TTC549 (cell line): ENCODE results near the gene MYL3.

Source experiments
- FAIRE-seq: peaks from 2 replicates; lab custom pipeline; 2012; peaks lifted over from hg19 to GRCh38; lab: Jason Lieb, UNC

Gene MYL3

DNA sequence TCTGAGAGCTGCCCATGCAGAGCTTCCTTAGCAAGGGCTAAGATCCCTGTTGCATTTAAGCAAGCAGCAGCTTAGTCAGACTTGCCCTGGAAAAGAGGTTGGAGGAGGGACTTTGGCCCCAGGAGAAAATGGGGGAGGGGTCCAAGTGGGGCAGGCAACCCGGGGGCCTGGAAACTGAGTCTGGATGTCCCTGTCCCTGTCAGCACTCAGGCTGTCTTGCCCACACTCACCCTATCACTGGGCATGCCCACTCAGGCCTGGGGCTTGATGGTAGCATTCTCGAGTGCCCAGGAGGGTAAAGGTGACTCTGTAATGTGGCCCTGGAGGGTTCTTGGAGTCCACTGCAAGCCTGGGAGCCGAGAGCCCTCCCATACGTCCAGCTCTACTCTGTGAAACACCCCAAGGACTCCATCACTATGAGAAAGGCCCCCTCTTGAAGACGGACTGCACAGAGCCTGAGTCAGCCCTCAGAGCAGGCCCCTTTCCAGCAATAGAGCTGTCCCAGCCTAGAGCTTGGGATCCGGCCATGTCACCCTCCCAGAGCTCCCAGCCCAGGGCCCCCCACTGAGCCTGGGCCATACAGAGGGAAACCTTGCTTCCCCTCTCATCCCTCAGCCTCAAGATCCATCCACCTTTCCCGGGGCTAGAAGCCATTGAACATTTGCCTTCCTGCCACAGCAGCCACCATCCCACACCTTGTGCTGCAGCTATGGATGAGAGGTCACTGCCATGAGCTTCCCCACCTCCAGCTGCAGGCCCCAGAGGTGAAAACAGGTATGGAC is 13.4 kb downstream of the MYL3 start:
- FAIRE-seq: no peak

DNA sequence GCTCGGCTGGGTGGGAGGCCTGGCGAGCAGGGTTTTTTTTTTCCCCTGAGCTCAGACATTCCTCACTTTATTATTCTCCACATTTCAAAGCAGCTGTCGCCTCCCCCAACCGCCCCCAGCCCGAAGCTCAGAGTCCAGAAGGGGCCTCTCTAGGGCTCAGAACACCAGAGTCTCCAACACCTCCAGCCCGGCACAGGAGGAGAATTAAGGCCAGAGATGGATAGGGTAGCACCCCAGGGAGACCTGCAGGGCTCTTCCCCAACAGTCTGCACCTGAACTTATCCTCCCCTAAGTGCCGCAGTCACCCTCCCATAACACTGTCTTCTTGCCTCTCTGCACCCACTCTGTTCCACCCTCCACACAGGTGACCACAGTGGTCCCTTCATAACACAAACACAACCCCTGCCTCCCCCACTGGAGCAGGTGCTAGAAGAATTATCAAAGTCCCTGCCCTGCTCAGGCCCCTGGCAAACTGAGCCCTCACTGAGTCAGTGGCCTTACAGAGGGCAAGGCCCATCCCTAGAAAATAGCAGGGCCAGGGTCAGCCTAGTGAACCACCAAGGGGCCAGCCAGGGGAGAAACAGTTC is 14.1 kb downstream of the MYL3 start:
- FAIRE-seq: no peak

DNA sequence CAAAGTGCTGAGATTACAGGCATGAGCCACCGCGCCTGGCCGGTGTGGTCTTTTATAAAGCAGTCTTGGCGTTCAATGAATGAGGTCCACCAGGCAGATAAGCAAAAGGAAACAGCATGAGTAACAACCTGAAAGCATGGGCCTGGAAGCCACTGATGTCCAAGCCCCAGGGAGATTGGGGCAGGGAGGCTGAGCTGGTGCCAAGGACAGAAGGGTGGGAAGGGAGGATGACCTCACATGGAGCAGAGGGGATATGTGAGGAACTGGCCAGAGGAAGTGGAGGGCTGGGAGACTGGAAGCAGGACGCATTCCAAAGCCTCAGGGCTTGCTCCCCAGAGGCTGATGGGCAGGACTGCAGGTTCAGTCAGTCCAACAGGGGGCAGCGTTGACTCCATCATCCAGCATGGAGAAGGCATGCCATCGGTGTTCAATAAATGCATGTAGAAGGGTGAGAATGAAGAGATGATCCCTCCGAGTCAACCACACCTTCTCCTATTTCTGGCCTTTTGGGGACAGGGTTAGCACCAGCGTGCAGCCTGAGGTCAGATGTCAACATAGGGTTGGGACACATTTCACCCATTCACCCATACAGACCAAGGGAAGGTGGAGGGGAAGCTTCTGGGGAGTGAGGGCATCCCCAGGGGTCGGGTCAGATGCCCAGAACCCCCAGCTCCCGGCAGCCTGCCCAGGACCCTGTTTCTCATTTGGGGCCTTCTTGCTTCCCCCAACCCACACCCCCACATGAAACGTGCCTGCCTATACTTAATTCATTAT is 14.8 kb downstream of the MYL3 start:
- FAIRE-seq: no peak

DNA sequence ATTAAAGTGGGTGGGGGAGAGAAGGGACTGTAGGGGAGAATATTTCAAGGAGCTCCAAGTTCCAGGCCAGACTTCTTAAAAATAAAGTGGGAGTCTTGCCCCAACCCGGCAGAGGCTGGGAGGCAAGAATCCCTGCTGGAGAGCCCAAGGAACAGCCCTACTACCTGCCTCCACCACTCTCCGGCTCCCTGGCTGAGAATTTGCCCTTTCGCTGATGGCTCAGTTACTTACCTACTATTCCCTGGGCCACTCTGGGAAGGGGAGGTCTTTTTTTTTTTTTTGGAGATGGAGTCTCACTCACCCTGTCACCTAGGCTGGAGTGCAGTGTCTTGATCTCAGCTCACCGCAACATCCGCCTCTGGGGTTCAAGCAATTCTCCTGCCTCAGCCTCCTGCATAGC is 15.5 kb downstream of the MYL3 start:
- no peak for FAIRE-seq

DNA sequence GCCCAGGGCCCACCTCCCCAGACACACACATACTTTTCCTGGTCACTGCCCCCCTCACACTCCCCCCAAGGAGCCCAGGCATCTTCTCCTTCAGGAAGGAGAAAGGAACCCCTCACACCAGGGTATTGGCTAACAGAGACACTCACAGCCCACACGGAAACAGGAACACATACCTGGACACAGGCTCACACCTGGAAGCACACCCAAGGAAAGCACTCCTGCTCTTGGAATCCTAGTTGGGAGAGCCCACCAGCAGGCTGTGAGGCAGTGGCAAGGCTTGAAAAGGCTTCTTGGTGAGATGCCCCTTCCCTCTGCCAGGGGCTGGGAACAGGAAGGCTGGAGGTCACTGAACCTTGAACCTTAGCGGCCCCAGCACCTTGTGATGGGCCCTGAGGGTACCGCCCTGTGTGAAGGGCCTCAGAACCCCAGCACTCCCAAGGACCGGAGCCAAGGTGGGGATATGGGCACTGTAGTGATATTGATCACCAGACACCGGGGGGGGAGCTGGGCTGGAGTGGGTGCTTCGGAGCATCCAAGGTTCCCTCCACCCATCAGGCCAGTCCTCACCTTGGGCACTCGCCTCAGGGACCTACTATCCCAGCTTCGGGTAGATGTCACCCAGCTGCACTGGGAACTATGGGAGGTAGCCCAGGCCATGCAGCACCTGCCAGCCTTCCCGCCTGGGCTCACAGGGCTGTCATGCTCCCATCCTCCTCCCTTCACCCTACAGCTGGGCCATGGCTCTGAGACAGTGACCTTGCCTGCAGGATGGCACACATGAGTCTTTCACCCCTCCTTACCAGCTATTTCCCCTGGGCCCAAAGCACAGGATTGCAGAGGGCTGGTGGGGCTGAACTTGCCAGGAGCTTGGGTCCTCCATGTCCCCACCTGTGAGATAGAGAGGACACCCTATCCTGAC is 16.4 kb downstream of the MYL3 start:
- FAIRE-seq: no peak

DNA sequence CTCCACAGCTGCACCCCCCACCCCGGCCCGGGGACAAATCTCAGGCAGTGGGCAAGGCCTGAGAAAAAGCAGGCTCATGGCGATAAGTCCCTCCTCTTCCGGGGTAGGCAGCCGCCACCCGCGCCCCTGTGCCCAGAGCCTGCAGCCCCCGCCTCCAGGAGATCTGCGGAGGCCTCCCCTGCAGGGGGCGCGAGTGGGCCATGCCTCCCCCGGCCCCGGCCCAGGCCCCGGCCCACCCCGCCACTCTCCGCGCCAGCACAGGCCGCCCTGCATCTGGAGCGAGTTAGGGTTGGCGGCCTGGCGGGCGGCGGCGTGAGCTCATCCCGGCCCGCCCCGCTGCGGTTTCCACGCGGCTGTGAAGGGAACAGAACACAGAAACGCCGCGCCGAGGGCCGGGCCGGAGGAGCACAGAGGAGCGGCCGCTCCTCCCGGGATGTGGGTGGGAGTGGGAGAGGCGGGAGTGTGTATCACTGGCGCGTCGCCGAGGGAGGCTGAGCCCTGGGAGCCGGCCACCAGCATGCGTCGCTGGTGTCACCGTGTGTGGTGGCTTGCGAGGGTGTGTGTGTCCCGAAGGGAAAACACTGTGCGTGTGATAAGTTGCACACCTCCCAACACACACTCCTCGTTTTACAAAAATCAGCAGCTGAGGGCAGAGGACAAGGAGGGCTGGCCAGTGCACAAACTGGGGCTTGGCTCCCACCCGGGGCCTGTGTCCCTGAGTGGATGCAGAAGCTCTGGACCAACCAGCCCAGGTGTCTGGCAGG is 17.2 kb downstream of the MYL3 start:
- FAIRE-seq: no peak

DNA sequence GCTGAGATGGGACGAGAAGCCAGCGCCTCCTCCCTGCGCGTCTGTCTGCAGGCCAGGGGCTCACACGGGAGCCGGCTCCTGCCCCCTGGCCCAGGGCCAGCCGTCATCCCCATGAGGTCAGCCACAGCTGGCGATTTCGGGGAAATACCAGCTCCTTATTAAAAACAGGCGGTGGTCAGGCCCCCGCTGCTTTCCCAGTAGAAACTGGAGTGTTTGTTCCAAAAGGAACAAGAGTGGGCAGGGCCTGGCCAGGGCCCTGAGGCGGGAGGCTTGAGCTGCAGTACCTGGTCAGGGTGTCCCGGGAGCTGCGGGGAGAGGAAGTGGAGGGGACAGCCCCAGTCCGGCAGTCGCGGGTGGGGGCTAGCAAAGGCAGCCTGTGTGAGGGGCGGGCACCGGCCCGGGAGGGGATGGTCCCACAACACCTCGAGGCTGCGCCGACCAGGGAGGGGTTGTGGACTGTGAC is 17.8 kb downstream of the MYL3 start:
- FAIRE-seq: no peak

DNA sequence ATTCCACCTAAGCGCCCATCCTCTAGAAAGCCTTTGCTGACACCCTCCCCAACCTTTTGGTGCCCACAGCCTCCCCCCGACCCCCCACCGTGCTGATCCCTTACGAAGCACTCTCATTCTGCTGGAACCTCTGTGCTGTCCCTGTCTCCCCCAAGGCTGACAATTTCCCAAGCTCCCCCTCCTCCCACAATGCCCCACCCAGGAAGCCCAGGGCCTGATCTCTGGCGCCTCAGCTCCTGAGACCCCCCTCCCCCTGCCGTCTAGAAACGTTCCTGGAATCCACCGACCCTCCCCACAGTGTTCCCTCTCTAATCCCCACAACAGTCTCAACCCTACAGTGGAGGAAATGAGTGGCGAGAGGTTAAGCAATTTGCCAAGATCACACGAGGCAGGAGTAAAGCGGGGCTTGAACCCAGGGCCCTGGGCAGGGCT is 18.3 kb downstream of the MYL3 start:
- no peak for FAIRE-seq

DNA sequence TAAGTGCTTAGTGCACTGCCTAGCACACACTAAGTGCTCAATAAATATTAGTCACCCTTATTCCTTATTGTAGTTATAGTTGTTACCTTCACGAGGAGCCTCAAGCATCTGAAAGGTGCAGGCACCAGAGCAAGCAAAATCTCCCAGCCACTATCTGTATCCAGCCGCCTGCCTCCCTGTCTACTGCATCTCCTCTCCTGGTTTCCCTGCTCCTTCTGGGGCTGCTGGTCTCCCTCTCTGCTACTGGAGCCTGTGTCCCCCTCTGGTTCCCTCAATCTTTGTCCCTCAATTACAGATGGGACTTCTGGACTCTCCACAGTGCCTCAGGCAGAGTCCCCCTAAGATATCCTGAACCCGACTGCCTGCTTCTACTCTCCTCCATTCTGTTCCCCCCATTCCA is 18.8 kb downstream of the MYL3 start:
- no peak for FAIRE-seq

DNA sequence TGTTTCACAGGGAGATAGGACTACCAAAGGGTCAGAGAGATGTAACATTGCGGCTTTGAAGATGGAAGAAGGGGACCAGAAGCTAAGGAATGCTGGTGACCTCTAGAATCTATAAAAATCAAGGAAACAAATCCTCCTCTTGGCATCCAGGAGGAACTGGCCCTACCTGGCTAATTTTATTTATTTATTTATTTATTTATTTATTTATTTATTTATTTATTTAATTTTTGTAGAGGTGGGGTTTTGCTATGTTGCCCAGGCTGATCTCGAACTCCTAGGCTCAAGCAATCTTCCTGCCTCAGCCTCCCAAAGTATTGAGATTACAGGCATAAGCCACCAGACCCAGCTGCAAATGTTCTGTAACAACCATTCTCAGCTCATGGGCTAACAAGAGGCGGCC is 19.7 kb downstream of the MYL3 start:
- FAIRE-seq: no peak

DNA sequence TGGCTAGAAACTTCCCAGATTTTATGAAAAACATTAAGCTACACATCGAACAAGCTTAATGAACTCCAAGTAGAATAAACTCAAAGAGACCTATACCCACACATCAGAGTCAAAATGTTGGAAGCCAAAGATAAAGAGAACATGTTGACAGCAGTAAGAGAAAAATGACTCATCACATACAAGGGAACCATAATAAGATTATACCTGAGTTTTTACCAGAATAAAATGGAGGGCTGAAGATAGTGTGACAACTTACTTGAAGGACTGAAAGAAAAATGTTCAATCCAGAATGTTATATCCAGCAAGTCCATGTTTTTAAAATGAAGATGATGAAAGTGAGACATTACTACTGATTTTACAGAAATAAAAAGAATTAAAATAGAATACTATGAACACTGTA is 22.8 kb downstream of the MYL3 start:
- FAIRE-seq: no peak

DNA sequence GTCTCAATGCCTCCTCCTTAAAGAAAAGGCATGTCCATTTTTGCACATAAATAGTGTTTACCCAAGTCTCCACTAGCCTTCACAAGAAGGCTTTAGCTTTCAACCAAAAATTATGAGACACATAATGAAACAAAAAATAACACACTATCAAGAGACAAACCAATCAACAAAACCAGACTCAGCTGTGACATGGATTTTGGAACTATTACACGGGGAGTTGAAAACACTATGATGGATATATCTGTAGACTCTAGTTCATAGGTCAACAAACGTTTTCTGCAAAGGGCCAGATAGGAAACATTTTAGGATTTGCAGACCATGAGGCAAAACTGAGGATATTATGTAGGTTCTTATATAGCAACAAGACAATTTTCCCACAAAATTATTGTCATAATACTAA is 24.9 kb downstream of the MYL3 start:
- no peak for FAIRE-seq

DNA sequence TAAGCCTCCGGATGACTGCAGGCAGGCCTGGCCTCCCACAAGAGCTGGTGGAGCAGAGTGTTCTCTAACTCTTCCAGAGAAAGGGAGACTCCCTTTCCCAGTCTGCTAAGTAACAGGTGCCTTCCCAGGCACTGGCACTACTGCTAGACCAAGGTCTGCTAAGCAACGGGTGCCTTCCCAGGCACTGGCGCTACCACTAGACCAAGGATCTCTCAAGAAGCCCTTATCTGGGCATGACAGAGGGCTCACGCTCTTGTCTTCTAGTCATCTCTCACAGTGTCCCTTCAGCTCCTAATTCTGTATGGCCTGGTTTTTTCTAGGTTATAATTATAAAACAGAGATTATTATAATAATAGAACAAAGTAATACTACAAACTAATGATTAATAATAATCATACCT is 27.8 kb downstream of the MYL3 start:
- FAIRE-seq: no peak

DNA sequence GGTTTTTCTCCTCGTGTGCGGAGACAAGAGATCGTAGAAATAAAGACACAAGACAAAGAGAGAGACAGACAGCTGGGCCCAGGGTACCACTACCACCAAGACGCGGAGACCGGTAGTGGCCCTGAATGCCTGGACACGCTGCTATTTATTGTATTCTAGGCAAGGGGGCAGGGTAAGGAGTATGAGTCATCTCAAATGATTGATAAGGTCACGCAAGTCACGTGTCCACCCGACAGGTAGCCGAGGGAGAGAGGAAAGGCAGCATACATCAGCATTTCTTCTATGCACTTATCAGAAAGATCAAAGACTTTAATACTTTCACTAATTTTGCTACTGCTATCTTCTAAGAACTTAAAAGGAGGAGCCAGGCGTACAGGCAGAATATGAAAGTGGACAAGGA is 28.2 kb downstream of the MYL3 start:
- no peak for FAIRE-seq

DNA sequence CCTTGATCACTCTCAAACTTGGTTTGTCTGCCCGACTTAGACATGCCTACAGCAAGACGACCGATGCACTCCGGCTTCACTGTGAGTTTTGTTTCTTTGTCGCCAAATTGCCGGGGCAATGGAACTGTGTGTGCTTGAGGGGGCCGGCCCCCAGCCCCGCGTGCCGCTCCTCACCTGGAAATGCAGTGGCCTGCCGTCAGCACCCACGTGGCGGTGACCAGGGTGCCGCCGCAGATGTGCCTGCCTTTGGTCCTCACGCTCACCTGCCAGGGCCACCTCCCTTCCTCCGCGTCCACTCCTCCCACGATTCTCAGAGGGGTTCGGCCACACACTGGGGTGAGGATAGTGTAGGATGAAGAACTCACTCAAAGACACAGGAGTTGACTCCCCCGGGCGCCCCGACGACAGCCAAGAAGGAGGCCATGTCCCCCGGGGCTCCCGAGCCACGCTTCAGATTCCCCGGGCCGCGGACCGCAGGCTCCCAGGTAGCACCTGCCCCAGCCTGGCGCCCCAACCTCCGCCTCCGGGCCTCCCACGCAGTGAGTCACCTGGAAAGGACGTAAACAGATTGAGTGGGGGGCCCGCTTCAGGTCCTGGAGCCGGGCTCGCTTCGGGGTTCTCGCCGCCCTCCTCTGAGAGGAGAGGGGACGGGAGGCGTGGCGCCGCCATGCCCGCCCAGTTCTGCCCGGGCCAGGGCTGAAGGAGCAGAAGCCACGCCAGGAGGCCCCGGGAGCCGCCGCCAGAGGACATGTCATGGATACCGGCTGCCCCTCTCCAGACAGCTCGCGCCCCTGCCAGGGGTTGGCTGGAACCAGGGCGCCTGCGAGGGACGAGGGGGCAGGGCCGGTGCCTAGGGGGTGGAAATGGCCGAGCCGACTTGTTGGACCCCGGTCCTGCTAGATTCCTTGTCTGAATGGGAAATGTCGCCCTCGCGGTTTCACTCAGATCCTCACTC is 29.6 kb downstream of the MYL3 start:
- FAIRE-seq: no peak

DNA sequence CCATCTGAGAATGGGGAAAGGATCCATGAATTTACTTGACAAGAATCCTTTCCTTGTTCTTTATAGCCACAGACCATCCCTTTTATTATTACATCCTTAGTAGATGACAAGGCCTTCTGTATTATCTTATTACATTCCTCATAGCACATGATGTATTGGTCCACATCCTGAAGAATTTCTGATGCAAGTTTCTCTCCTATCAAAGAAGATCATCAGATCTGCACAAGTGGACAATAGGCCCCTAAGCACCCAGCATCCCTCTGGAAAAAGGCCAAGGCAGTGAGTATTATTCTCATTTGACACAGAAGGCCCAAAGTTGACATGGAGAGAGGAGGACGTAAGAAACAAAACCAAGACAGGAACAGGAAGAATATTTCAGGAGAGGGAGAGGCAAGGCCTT is 31.4 kb downstream of the MYL3 start:
- FAIRE-seq: no peak

DNA sequence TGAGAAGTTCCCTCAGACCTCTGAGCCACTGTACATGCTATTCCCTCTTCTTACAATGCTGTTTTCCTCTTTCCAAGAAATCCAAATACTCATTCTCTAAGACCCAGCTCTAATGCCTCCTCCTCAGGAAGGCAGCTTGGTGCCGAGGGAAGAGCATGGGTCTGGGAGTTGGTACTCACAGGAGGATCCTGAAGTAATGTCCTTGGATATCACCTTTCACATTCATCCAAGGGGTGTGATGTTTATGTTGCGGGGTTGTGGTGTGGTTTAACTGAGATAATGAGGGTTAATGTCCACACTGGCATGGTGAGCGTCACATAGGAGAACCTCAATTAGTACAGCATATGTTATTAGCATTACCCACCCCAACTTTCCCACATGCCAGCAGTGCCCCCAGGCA is 31.9 kb downstream of the MYL3 start:
- no peak for FAIRE-seq

DNA sequence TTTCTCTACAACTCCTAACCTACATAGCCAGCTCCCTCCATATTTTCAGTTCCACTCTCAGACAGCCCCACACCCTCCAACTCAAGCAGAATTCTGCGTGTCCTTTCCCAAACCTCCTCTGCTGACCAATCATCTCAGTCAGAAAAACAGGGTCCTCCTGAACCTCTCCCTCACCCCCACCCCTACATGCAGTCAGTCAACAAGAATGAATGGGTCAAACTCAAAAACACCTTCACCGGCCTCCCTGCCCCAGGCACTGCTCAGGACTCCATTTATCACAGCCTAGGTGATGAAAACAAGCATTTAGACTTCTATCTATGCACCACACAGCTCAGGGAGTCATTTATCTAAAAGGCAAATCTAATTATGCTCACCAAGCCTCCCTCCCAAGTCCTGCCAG is 32.4 kb downstream of the MYL3 start:
- no peak for FAIRE-seq

DNA sequence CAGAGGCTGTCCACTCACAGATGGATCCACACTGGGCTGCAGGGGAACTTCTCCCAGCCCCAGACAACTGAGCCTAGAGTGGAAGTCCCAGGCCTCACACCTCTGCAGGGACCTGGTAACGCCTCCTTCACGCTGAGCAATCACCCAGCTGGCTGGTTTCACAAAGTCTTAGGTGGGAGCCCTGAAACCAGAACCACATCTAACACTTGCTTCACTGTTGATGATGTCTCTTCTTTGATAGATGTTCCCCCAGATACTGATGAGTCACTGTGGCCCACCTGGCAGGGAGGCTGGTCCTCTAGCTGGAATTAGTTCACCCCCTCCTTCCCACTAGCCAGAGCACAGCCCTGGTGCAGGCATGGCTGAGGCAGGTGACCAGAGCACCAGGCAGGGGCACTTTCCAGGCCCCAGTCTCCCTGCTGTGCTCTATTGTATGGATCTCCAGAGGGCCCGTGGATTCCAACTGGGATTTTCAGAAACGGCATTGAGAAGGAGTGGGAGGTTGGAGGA is 33.5 kb downstream of the MYL3 start:
- no peak for FAIRE-seq

DNA sequence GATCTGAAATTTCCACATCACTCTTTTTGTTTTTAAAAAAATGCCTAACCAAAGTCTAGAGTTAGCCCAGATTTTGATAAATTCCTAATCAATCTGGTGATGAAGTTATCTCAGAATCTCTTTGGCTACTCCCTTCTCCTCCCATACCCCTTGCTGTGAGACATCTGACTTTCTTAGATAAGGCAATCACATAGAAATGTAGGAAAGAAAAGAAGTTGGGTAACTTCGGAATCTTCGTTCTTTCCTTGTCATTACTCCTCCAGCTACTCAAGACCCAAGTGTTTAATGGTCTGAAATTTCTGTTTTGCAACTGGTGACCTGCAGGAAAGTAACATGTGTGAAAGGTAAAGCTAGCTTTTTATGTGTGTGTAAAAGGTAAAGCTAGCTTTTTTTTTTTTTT is 37.8 kb downstream of the MYL3 start:
- FAIRE-seq: no peak
